WTC11 (cell line): ENCODE data around the gene PARD3B. TPM values are rescaled to one million over a fixed set of nuclear protein-coding genes. Genes with fewer than 3 reads are reported as not detected.

ENCODE experiments used
- ATAC-seq: fragments of 200-7000 bp; cut with Tn5 transposase; 2 replicates; pipeline ENCODE4 v1.10.0; 2021; ENCODE audit warnings: mild to moderate bottlenecking, moderate library complexity
- CTCF ChIA-PET: fragments of 300-600 bp; sonication (Branson Sonifier 250); formaldehyde crosslinking; loops from one replicate; lab custom pipeline; 2021; ENCODE audit warnings: antibody characterized with exemption; lab: Charles Lee
- POLR2A ChIA-PET: fragments of 350-600 bp; sonication (Branson Sonifier 250); formaldehyde crosslinking; loops from one replicate; lab custom pipeline; 2021; ENCODE audit warnings: antibody characterized with exemption; lab: Charles Lee
- DNase-seq: peaks from one replicate; pipeline ENCODE4 v3.0.0; 2021; ENCODE audit warnings: low spot score
- H3K27ac Mint-ChIP-seq: 2 replicates; pipeline ENCODE4 v1.8.0; 2021; ENCODE audit warnings: mixed read lengths
- H3K27me3 Mint-ChIP-seq: 2 replicates; pipeline ENCODE4 v1.8.0; 2021; ENCODE audit warnings: low read depth, mild to moderate bottlenecking, moderate library complexity, mixed read lengths
- H3K36me3 Mint-ChIP-seq: 2 replicates; pipeline ENCODE4 v1.8.0; 2021; ENCODE audit warnings: mixed read lengths
- H3K4me1 Mint-ChIP-seq: 2 replicates; pipeline ENCODE4 v1.8.0; 2022; ENCODE audit warnings: mixed read lengths
- H3K4me3 Mint-ChIP-seq: 2 replicates; pipeline ENCODE4 v1.8.0; 2021; ENCODE audit warnings: mild to moderate bottlenecking, moderate library complexity, mixed read lengths
- H3K9me3 Mint-ChIP-seq: 2 replicates; pipeline ENCODE4 v1.8.0; 2021; ENCODE audit warnings: mixed read lengths
- ATF1 ChIP-seq: sonication (generic); formaldehyde crosslinking; IDR thresholded peaks from 2 replicates; pipeline ENCODE4 v1.8.1; 2023; ENCODE audit warnings: mild to moderate bottlenecking, moderate library complexity, missing genetic modification reagents
- ELF4 ChIP-seq: sonication (generic); formaldehyde crosslinking; IDR thresholded peaks from 2 replicates; pipeline ENCODE4 v1.8.1; 2022; ENCODE audit warnings: low read depth, mild to moderate bottlenecking, moderate library complexity, missing genetic modification reagents
- ERG ChIP-seq: fragments of 250-450 bp; sonication (Bioruptor Pico); IDR thresholded peaks from 2 replicates; pipeline ENCODE4 v1.8.0; 2021; ENCODE audit warnings: mild to moderate bottlenecking
- ESRRA ChIP-seq: sonication (generic); formaldehyde crosslinking; IDR thresholded peaks from 2 replicates; pipeline ENCODE4 v1.8.1; 2022; ENCODE audit warnings: mild to moderate bottlenecking, missing genetic modification reagents, borderline replicate concordance
- FOXP4 ChIP-seq: sonication (generic); formaldehyde crosslinking; IDR thresholded peaks from 2 replicates; pipeline ENCODE4 v1.8.0; 2022; ENCODE audit warnings: mild to moderate bottlenecking, missing genetic modification reagents
- NFATC4 ChIP-seq: fragments of 250-450 bp; sonication (Bioruptor Pico); IDR thresholded peaks from 2 replicates; pipeline ENCODE4 v1.9.0; 2021; ENCODE audit warnings: mild to moderate bottlenecking
- NFE2L1 ChIP-seq: sonication (generic); formaldehyde crosslinking; IDR thresholded peaks from 2 replicates; pipeline ENCODE4 v1.8.1; 2023; ENCODE audit warnings: missing genetic modification reagents
- NFYB ChIP-seq: sonication (generic); formaldehyde crosslinking; conservative IDR thresholded peaks from 2 replicates; pipeline ENCODE4 v1.8.0; 2022; ENCODE audit warnings: low read depth, missing genetic modification reagents
- NR2C2 ChIP-seq: sonication (generic); formaldehyde crosslinking; IDR thresholded peaks from 2 replicates; pipeline ENCODE4 v1.8.0; 2022; ENCODE audit warnings: mild to moderate bottlenecking, missing genetic modification reagents
- PREB ChIP-seq: sonication (generic); formaldehyde crosslinking; IDR thresholded peaks from 2 replicates; pipeline ENCODE4 v1.8.1; 2022; ENCODE audit warnings: mild to moderate bottlenecking, missing genetic modification reagents, moderate library complexity, borderline replicate concordance
- PRRX2 ChIP-seq: fragments of 250-450 bp; sonication (Bioruptor Pico); IDR thresholded peaks from 2 replicates; pipeline ENCODE4 v1.8.0; 2021; ENCODE audit warnings: mild to moderate bottlenecking
- SP1 ChIP-seq: sonication (generic); formaldehyde crosslinking; conservative IDR thresholded peaks from 2 replicates; pipeline ENCODE4 v1.8.1; 2022; ENCODE audit warnings: missing genetic modification reagents
- TCF7 ChIP-seq: sonication (generic); formaldehyde crosslinking; IDR thresholded peaks from 2 replicates; pipeline ENCODE4 v1.8.0; 2022; ENCODE audit warnings: mild to moderate bottlenecking, low read depth, missing genetic modification reagents, moderate library complexity
- ZBTB21 ChIP-seq: sonication (generic); formaldehyde crosslinking; IDR thresholded peaks from 2 replicates; pipeline ENCODE4 v1.8.1; 2023; ENCODE audit warnings: mild to moderate bottlenecking, missing genetic modification reagents, borderline replicate concordance
- ZNF138 ChIP-seq: sonication (generic); formaldehyde crosslinking; conservative IDR thresholded peaks from 2 replicates; pipeline ENCODE4 v1.8.1; 2022; ENCODE audit warnings: mild to moderate bottlenecking, moderate library complexity, missing genetic modification reagents
- ZNF425 ChIP-seq: fragments of 250-450 bp; sonication (Bioruptor Pico); conservative IDR thresholded peaks from 2 replicates; pipeline ENCODE4 v1.9.0; 2021; ENCODE audit warnings: mild to moderate bottlenecking
- ZNF671 ChIP-seq: fragments of 250-450 bp; sonication (Bioruptor Pico); IDR thresholded peaks from 2 replicates; pipeline ENCODE4 v1.8.0; 2021; ENCODE audit warnings: mild to moderate bottlenecking
- total RNA-seq: library from RNA; stranded (reverse); gene quantifications from 3 replicates; pipeline ENCODE4 v1.2.3, GENCODE V29; 2021
- TF ChIP-seq, protein P1 (sequence below): sonication (generic); formaldehyde crosslinking; IDR thresholded peaks from 2 replicates; pipeline ENCODE4 v1.8.1; 2023; ENCODE audit warnings: mild to moderate bottlenecking, missing genetic modification reagents
- TF ChIP-seq, protein P2 (sequence below): sonication (generic); formaldehyde crosslinking; IDR thresholded peaks from 2 replicates; pipeline ENCODE4 v1.8.1; 2022; ENCODE audit warnings: mild to moderate bottlenecking, moderate library complexity, missing genetic modification reagents
- TF ChIP-seq, protein P3 (sequence below): fragments of 250-450 bp; sonication (Bioruptor Pico); IDR thresholded peaks from 2 replicates; pipeline ENCODE4 v1.9.0; 2021; ENCODE audit warnings: mild to moderate bottlenecking, borderline replicate concordance
- TF ChIP-seq, protein P4 (sequence below): sonication (generic); formaldehyde crosslinking; IDR thresholded peaks from 2 replicates; pipeline ENCODE4 v1.8.0; 2022; ENCODE audit warnings: mild to moderate bottlenecking, missing genetic modification reagents

Gene PARD3B
- total RNA-seq, 1 experiment from 2014 or later, result 5.6 TPM

GRCh38 chr2:205511641-205512040, 966.4 kb downstream of the PARD3B start (continued):
- TF ChIP-seq PREB (CRISPR knock-in tag) (no peak), ERG (no peak)

DNA sequence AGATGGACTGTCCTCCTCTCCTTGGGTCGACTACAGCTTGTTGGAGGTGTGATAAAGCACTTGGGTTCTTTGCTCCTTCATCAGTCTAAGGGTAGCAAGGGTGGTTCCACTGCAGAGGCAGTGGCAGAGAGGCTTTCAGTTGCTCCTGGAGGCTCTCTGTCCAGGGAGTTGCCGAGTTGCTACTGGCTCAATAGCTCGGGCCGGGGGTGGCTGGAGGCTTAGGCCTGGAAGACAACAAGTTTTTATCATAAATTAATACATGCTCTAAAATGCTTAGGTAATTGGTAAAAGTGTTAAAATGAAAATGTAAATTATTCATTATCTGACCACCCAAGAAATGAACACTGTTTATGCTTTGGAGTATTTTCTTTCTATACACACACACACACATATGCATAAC, 975.0 kb downstream of the PARD3B start:
- CTCF ChIA-PET, result no interaction called here
- Mint-ChIP-seq H3K36me3 (peaks cover 4% of the 10 kb centered on the region; the same call in 1 of the 2 replicates), H3K4me3 (no peak overlapping the region), H3K27ac (no peak overlapping the region), H3K9me3 (no peaks in the 10 kb centered on the region), H3K4me1 (no peaks in the 10 kb centered on the region), H3K27me3 (no peaks in the 10 kb centered on the region)
- ATAC-seq (no peak), DNase-seq (no peak)
- TF ChIP-seq, protein P1, sequence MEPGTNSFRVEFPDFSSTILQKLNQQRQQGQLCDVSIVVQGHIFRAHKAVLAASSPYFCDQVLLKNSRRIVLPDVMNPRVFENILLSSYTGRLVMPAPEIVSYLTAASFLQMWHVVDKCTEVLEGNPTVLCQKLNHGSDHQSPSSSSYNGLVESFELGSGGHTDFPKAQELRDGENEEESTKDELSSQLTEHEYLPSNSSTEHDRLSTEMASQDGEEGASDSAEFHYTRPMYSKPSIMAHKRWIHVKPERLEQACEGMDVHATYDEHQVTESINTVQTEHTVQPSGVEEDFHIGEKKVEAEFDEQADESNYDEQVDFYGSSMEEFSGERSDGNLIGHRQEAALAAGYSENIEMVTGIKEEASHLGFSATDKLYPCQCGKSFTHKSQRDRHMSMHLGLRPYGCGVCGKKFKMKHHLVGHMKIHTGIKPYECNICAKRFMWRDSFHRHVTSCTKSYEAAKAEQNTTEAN (CRISPR knock-in tag), result no peak
- TF ChIP-seq ZNF671 (CRISPR knock-in tag), result no peak
- no peak for TF ChIP-seq NFATC4 (CRISPR knock-in tag)
- TF ChIP-seq, protein P2, sequence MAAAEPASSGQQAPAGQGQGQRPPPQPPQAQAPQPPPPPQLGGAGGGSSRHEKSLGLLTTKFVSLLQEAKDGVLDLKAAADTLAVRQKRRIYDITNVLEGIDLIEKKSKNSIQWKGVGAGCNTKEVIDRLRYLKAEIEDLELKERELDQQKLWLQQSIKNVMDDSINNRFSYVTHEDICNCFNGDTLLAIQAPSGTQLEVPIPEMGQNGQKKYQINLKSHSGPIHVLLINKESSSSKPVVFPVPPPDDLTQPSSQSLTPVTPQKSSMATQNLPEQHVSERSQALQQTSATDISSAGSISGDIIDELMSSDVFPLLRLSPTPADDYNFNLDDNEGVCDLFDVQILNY, result no peak
- TF ChIP-seq, protein P3, sequence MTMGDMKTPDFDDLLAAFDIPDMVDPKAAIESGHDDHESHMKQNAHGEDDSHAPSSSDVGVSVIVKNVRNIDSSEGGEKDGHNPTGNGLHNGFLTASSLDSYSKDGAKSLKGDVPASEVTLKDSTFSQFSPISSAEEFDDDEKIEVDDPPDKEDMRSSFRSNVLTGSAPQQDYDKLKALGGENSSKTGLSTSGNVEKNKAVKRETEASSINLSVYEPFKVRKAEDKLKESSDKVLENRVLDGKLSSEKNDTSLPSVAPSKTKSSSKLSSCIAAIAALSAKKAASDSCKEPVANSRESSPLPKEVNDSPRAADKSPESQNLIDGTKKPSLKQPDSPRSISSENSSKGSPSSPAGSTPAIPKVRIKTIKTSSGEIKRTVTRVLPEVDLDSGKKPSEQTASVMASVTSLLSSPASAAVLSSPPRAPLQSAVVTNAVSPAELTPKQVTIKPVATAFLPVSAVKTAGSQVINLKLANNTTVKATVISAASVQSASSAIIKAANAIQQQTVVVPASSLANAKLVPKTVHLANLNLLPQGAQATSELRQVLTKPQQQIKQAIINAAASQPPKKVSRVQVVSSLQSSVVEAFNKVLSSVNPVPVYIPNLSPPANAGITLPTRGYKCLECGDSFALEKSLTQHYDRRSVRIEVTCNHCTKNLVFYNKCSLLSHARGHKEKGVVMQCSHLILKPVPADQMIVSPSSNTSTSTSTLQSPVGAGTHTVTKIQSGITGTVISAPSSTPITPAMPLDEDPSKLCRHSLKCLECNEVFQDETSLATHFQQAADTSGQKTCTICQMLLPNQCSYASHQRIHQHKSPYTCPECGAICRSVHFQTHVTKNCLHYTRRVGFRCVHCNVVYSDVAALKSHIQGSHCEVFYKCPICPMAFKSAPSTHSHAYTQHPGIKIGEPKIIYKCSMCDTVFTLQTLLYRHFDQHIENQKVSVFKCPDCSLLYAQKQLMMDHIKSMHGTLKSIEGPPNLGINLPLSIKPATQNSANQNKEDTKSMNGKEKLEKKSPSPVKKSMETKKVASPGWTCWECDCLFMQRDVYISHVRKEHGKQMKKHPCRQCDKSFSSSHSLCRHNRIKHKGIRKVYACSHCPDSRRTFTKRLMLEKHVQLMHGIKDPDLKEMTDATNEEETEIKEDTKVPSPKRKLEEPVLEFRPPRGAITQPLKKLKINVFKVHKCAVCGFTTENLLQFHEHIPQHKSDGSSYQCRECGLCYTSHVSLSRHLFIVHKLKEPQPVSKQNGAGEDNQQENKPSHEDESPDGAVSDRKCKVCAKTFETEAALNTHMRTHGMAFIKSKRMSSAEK, result no peak
- TF ChIP-seq SP1 (CRISPR knock-in tag), result no peak
- TF ChIP-seq NFYB (CRISPR knock-in tag), result no peak
- no peak for TF ChIP-seq ZBTB21 (CRISPR knock-in tag)
- TF ChIP-seq ZNF425 (CRISPR knock-in tag), result no peak
- TF ChIP-seq NR2C2 (CRISPR knock-in tag), result no peak
- TF ChIP-seq FOXP4 (CRISPR knock-in tag), result no peak
- no peak for TF ChIP-seq ESRRA (CRISPR knock-in tag)
- TF ChIP-seq, protein P4, sequence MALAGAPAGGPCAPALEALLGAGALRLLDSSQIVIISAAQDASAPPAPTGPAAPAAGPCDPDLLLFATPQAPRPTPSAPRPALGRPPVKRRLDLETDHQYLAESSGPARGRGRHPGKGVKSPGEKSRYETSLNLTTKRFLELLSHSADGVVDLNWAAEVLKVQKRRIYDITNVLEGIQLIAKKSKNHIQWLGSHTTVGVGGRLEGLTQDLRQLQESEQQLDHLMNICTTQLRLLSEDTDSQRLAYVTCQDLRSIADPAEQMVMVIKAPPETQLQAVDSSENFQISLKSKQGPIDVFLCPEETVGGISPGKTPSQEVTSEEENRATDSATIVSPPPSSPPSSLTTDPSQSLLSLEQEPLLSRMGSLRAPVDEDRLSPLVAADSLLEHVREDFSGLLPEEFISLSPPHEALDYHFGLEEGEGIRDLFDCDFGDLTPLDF, result no peak
- TF ChIP-seq ELF4, result no peak
- TF ChIP-seq ATF1, result no peak
- no peak for TF ChIP-seq ZNF138
- TF ChIP-seq TCF7 (CRISPR knock-in tag), result no peak
- no peak for TF ChIP-seq NFE2L1 (CRISPR knock-in tag)
- no peak for TF ChIP-seq PRRX2 (CRISPR knock-in tag)
- POLR2A ChIA-PET, result no interaction called here
